ENCODE results near the gene WDR89.
"Not testable (repeated sequence)": the region's sequence is repeated elsewhere in the genome, so short reads cannot be mapped to it uniquely, and the experiment has no call there.

WDR89 gene

GRCh38 chr14:63652406-63652805, 10.7 kb upstream of the WDR89 start:
- DNase-seq, result no peak

DNA sequence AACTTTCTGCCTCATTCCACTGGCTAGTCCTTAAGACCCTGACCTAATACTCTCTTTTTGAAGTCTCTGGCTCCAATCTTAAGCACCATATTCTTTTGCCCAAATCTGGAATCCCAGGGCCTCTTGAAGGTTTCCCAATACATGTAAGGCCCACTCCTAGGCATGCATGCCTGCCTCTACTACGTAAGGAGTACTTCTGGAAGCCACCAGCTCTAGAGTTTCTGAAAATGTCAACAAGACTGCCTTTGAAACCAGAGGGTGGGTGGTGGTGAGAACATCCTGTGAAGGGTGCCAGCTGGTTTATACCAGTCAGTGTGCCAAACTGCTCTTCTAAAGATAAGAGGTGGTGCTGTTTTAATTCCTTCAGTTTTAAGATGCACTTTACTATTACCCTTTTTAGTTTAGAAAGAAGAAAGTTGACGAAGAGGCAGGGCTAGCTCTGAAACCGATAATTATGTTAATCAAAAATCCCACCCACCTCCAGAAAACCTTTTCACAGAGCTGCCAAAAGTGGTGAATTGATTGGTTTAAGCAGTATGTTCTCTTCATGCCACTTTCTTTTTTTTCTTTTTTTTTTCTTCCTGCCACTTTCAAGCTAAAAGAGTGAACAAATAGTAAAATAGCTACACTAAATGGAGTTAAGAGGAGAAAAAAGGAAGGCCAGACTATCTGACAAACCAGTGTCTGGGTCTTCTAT, 8.7 kb upstream of the WDR89 start:
- DNase-seq, result no peak

- no peak for DNase-seq
These were observed 6.2 kb upstream of the WDR89 start for GRCh38 chr14:63647696-63648410.

GRCh38 chr14:63644741-63645140, 3.1 kb upstream of the WDR89 start:
- no peak for DNase-seq

GRCh38 chr14:63642656-63643382, 1.1 kb upstream of the WDR89 start:
- peak; percentile 49 for DNase-seq

GRCh38 chr14:63642229-63642611, 549 bp upstream of the WDR89 start:
- peak; percentile 91 for DNase-seq

DNA sequence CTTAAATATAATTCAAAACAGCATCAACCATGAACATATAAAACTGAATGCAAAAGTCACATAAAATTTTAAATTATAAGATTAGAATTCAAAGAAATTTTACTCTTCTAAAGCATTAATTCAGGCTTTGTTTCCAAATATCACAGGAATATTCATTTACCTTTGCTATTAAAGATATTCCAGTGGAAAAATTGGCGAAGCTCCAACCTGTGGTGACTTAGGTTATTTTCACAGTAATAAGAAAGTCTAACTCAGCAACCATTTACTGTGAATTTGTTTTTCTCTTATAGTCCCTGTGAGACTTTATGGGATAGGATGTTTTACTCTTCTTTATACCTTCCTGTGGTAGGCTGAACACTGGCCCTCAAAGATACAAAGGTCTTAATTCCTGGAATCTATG, 3.2 kb downstream of the WDR89 start:
- DNase-seq, result peak; percentile 4

- not testable (repeated sequence) for DNase-seq
These were observed 5.5 kb downstream of the WDR89 start for GRCh38 chr14:63636094-63636635.

GRCh38 chr14:63633801-63634200, 7.9 kb downstream of the WDR89 start:
- no peak for DNase-seq

GRCh38 chr14:63632932-63633514, 8.6 kb downstream of the WDR89 start:
- peak; percentile 62 for DNase-seq

DNA sequence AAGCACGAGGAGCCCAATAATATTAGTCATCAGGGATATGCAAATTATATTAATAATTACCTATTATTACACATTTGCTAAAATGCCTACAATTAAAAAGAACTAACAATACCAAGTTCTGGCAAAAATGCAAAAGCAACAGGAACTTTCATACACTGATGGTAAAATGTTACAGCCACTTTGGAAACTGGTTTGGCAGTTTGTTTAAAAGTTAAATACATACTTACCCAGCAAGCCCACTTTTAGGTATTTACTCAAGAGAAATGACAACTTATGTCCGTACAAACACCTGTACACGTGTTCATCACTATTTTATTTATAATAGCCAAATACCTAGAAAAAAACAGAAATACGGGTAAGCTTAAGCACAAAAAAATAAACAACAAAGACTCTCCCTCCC, 17.0 kb downstream of the WDR89 start:
- no peak for DNase-seq

GRCh38 chr14:63624203-63624602, 17.5 kb downstream of the WDR89 start:
- no peak for DNase-seq

DNA sequence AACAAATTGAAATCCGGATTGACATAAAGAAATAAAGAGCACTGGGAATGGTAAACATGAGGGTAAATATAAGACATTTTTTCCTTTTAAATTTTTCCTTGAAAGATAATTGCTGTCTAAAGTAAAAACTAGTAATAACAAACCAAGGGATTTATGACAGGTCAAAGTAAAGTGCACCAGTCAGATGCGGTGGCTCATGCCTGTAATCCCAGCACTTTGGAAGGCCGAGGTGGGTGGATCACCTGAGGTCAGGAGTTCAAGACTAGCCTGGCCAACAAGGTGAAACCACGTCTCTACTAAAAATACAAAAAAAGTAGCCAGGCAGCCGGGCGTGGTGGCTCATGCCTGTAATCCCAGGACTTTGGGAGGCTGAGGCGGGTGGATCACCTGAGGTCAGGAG, 19.7 kb downstream of the WDR89 start:
- DNase-seq, result not testable (repeated sequence)

DNA sequence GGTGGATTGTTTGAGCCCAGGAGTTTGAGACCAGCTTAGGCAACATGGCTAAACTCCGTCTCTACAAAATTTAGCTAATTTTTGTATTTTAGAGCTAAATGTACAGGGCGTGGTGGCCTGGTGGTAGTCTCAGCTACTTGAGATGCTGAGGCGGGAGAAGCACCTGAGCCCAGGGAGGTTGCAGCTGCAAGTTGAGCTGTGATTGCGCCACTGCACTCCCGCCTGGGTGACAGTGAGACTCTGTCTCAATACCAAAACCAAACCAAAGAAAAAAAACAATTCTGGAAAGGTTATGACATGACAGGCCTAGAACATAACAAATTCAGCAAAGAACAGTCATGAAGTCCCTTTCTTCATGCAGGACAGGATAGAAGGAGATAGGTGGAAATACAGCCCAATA, 25.7 kb downstream of the WDR89 start:
- DNase-seq, result no peak

GRCh38 chr14:63614679-63615363, 26.9 kb downstream of the WDR89 start:
- DNase-seq, result no peak

DNA sequence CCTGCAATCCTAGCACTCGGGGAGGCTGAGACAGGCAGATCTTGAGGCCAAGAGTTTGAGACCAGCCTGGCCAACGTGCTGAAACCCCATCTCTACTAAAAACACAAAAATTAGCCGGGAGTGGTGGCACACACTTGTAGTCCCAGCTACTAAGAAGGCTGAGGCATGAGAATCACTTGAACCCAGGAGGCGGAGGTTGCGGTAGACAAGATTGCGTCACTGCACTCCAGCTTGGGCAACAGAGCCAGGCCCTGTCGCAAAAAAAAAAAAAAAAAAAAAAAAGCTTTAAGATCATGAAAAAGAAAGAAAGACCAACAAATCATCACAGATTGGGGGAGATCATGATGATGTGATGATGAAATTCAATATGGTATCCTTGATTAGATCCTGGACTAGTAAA, 30.6 kb downstream of the WDR89 start:
- no peak for DNase-seq

DNA sequence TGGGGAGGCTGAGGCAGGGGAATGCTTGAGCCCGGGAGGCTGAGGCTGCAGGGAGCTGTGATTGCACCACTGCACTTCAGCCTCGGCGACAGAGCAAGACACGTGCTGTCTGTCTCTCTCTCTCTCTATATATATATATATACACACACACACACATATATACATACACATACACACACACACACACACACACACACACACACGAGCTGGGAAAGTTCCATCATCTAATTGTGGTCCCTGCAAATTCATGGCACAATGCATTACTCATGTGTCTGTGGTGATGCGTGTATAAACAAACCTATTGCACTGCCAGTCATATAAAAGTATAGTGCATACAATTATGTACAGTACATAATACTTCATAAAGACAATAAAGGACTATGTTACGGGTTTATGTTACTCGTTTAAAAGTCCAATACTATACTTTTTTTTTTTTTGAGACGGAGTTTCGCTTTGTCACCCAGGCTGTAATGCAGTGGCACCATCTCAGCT, 36.6 kb downstream of the WDR89 start:
- DNase-seq, result no peak

DNA sequence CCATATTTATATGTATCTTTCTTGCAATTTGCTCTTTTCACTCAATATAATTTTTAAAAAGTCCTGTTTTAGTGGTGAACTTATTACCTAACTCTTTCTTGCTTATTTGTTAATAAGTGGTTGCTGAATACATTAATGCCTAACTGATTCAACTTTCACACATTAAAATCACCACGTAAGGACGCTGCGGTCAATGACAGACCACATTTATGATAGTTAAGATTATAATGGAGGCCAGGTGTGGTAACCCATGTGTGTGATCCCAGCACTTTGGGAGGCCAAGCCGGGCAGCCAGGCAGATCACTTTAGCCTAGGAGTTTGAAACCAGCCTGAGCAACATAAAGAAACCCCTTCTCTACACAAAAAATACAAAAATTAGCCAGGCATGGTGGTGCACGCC, 37.0 kb downstream of the WDR89 start:
- DNase-seq, result no peak

DNA sequence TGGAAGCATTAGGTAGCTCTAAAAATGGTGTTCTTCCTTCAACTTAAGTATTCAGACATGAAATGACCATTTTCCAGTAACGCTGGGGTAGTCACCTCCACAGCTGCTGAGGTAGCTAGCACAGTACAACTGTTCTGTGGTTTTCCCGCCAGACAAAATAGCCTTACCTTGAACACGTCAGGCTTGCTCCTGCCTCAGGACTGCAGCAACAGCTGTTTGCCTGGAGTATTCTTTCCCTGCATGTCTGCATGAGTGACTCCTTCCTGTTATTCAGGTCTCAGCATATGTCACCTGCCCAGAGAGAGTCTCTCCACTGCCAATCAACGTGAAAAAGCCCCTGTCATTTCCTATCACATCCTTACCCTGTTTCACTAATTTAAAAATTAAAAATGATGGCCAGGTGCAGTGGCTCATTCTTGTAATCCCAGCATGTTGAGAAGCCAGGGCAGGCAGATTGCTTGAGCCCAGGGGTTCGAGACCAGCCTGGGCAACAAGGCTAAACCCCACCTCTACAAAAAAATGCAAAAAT, 37.9 kb downstream of the WDR89 start:
- no peak for DNase-seq

DNA sequence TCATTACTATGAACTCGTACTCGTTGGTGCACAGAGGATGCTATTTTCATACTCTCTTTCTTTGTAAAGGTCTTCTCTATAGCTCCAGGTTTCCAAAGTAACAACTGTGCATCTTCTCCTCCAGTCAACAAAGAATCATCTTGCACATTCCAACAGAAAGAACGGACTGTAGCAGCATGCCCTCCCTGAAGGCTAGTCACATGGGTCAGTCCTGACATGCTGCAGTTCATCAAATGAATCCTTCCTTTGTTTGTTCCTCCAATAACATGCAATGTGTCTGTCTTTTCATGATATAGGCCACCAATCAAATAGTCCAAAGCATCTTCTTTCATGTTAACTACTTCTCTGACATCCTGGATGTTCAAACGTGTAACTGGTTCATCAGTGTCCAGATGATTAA, 42.9 kb downstream of the WDR89 start:
- DNase-seq, result no peak

DNA sequence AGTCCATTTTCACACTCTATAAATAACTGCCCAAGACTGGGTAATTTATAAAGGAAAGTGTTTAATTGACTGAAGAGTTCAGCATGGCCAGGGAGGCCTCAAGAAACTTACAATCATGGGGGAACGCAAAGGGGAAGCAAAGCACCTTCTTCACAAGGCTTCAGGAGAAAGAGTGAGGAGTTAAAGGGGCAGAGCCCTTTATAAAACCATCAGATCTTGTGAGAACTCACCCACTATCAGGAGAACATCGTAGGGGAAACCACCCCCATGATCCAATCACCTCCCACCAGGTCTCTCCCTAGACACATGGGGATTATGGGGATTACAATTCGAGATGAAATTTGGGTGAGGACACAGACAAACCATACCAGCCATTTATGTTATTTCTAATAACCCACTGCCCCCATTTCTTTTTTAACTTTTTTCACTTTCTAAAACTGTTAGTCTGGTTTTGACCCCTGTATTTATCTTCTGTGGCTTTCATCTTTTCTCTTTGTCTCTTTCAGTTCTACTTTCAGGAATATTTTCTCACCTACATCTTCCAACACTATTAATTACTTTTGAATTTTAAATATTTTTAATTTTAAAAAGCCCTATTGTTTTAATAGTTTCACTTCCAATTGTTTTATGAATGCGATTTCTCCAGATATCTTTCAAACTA, 44.5 kb downstream of the WDR89 start:
- DNase-seq, result no peak
